Panc1 (cell line): Measurements from ENCODE around the gene THSD8. TPM values are rescaled to one million over a fixed set of nuclear protein-coding genes. Genes with fewer than 3 reads are reported as not detected.

Experiments used
- ATAC-seq: fragments of 200-7000 bp; cut with Tn5 transposase; 2 replicates; pipeline ENCODE4 v1.9.1; 2020; ENCODE audit warnings: mild to moderate bottlenecking, moderate library complexity
- BruUV-seq: library from RNA; stranded (reverse); fragments of 400-500 nt; replicated peaks from 2 replicates; lab custom pipeline; 2021; lab: Mats Ljungman, UMichigan
- CTCF ChIA-PET: fragments of 300-600 bp; sonication (Branson Sonifier 250); formaldehyde crosslinking; loops from one replicate; lab custom pipeline; 2022; ENCODE audit warnings: antibody characterized with exemption; lab: Charles Lee
- POLR2A ChIA-PET: fragments of 300-600 bp; sonication (Branson Sonifier 250); formaldehyde crosslinking; loops from one replicate; lab custom pipeline; 2022; ENCODE audit warnings: antibody characterized with exemption; lab: Charles Lee
- DNase-seq: peaks from one replicate; pipeline ENCODE4 v3.0.0-alpha.2; 2010; ENCODE audit warnings: low read depth, low spot score
- H3K27ac ChIP-seq: 2 replicates; pipeline ENCODE4 v1.5.1; 2011; ENCODE audit warnings: mild to moderate bottlenecking, low read length, inconsistent platforms
- H3K27me3 ChIP-seq: fragments of 200-500 bp; sonication (Bioruptor generic); 2 replicates; pipeline ENCODE4 v1.6.0; 2014; ENCODE audit warnings: low read length, inconsistent platforms; ENCODE audit not compliant: control insufficient read depth, insufficient read depth
- H3K36me3 ChIP-seq: fragments of 200-500 bp; sonication (Bioruptor generic); 2 replicates; pipeline ENCODE4 v1.5.1; 2014; ENCODE audit warnings: inconsistent platforms, mild to moderate bottlenecking, low read length, moderate library complexity; ENCODE audit not compliant: control insufficient read depth, insufficient read depth
- H3K4me1 ChIP-seq: 2 replicates; pipeline ENCODE4 v1.5.1; 2011; ENCODE audit warnings: inconsistent platforms, mild to moderate bottlenecking, low read length, moderate library complexity; ENCODE audit not compliant: control insufficient read depth, insufficient read depth
- H3K4me3 ChIP-seq, 2 experiments: 2 replicates each; pipeline ENCODE4 v1.5.1; 2011 to 2012; ENCODE audit warnings: low read depth in 2 of 2, low read length in 2 of 2, mild to moderate bottlenecking in 2 of 2, inconsistent platforms in 1 of 2, moderate library complexity in 1 of 2
- H3K9me3 ChIP-seq: fragments of 200-500 bp; sonication (Bioruptor generic); 2 replicates; pipeline ENCODE4 v1.5.1; 2014; ENCODE audit warnings: low read depth, mild to moderate bottlenecking, inconsistent platforms, low read length, moderate library complexity; ENCODE audit not compliant: control insufficient read depth, insufficient read depth
- POLR2AphosphoS5 ChIP-seq: IDR thresholded peaks from 2 replicates; pipeline ENCODE4 v1.6.1; 2012; ENCODE audit warnings: mild to moderate bottlenecking, low read depth, low read length, moderate library complexity
- SIN3A ChIP-seq: IDR thresholded peaks from 2 replicates; pipeline ENCODE4 v1.6.1; 2012; ENCODE audit warnings: low read depth, mild to moderate bottlenecking, low read length, moderate library complexity, borderline replicate concordance; ENCODE audit not compliant: insufficient read depth
- TCF7L2 ChIP-seq: IDR thresholded peaks from 2 replicates; pipeline ENCODE4 v1.6.1; 2011; ENCODE audit warnings: mild to moderate bottlenecking, low read depth, low read length, inconsistent platforms
- in situ Hi-C: cut with HindIII; loops from 2 replicates; pipeline ENCODE4 v1.10.0; 2016; ENCODE audit warnings: low sequenced_read_pairs, low pct_unique_long_range_greater_than_20kb
- intact Hi-C: fragments of 100-400 bp; cut with micrococcal nuclease; formaldehyde crosslinking; loops from one replicate; pipeline ENCODE4 v1.10.0; 2022; ENCODE audit not compliant: unreplicated experiment
- total RNA-seq: library from RNA; stranded (reverse); gene quantifications from one replicate; pipeline ENCODE4 v1.2.1, GENCODE V29; 2021; ENCODE audit not compliant: unreplicated experiment
- TF ChIP-seq, protein P1 (sequence below): fragments of 450-650 bp; IDR thresholded peaks from 2 replicates; pipeline ENCODE4 v1.5.1; 2017; ENCODE audit warnings: mild to moderate bottlenecking
- TF ChIP-seq, protein P2 (sequence below), 2 experiments: IDR thresholded peaks; 2 replicates each; pipeline ENCODE4 v1.6.1; 2011 to 2012; ENCODE audit warnings: low read depth in 2 of 2, control low read depth in 1 of 2, low read length in 1 of 2, mild to moderate bottlenecking in 1 of 2, moderate library complexity in 1 of 2; ENCODE audit not compliant: insufficient read depth in 1 of 2

The THSD8 gene
- total RNA-seq, 1 experiment from 2014 or later = 24.8 TPM

DNA sequence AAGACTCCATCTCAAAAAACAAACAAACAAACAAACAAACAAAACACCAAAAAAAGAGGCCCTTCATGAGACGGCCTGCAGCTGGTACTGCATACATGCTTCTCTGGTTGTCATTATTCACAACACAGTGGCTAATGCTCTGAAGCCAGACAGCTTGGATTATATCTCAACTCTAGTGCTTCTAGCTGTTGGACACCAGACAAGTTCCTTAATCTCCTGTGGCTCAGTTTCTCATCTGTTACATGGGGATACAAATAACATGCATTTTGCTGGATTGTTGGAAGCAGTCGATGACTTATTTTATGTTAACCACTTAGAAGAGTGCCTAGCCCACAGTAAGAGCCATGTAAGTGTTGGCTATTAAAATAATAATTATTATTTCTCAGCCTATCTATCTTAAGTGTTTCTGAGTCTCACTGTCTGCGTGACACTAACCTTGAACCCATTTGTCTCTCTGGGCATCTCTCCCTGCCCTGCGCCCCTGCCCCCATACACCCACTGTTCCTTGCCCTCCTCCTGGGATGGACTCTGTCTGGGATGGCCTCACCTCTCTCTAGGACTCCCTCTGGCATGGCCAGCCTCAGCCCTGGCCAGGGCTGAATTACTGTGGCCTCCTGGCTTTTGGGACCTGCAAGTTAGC is 13.7 kb upstream of the THSD8 start:
- ChIA-PET POLR2A (interaction anchor here (0.6 kb wide), 1 partner anchor 12 kb away, joined by 3 read pairs; no protein-coding TSS in a partner anchor), CTCF (interaction anchor here (0.6 to 1.3 kb wide), 2 partner anchors 10 to 14 kb away, joined by 3 to 4 read pairs; no protein-coding TSS in a partner anchor)
- intact Hi-C loops (no loop called here), in situ Hi-C loops (no loop called here)
- no peak for TF ChIP-seq SIN3A
- TF ChIP-seq TCF7L2 = no peak
- TF ChIP-seq, protein P1, sequence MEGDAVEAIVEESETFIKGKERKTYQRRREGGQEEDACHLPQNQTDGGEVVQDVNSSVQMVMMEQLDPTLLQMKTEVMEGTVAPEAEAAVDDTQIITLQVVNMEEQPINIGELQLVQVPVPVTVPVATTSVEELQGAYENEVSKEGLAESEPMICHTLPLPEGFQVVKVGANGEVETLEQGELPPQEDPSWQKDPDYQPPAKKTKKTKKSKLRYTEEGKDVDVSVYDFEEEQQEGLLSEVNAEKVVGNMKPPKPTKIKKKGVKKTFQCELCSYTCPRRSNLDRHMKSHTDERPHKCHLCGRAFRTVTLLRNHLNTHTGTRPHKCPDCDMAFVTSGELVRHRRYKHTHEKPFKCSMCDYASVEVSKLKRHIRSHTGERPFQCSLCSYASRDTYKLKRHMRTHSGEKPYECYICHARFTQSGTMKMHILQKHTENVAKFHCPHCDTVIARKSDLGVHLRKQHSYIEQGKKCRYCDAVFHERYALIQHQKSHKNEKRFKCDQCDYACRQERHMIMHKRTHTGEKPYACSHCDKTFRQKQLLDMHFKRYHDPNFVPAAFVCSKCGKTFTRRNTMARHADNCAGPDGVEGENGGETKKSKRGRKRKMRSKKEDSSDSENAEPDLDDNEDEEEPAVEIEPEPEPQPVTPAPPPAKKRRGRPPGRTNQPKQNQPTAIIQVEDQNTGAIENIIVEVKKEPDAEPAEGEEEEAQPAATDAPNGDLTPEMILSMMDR = no peak
- TF ChIP-seq, protein P2, sequence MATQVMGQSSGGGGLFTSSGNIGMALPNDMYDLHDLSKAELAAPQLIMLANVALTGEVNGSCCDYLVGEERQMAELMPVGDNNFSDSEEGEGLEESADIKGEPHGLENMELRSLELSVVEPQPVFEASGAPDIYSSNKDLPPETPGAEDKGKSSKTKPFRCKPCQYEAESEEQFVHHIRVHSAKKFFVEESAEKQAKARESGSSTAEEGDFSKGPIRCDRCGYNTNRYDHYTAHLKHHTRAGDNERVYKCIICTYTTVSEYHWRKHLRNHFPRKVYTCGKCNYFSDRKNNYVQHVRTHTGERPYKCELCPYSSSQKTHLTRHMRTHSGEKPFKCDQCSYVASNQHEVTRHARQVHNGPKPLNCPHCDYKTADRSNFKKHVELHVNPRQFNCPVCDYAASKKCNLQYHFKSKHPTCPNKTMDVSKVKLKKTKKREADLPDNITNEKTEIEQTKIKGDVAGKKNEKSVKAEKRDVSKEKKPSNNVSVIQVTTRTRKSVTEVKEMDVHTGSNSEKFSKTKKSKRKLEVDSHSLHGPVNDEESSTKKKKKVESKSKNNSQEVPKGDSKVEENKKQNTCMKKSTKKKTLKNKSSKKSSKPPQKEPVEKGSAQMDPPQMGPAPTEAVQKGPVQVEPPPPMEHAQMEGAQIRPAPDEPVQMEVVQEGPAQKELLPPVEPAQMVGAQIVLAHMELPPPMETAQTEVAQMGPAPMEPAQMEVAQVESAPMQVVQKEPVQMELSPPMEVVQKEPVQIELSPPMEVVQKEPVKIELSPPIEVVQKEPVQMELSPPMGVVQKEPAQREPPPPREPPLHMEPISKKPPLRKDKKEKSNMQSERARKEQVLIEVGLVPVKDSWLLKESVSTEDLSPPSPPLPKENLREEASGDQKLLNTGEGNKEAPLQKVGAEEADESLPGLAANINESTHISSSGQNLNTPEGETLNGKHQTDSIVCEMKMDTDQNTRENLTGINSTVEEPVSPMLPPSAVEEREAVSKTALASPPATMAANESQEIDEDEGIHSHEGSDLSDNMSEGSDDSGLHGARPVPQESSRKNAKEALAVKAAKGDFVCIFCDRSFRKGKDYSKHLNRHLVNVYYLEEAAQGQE (IDR thresholded peaks at IDR 0.05; ENCODE audit: insufficient read depth in 1 of 2, low read depth in 2 of 2, low read length in 1 of 2) = no peak
- no peak for TF ChIP-seq POLR2AphosphoS5
- ATAC-seq = no peak
- no peaks in the 10 kb centered on the region for H3K9me3 ChIP-seq
- H3K4me1 ChIP-seq = peaks cover 56% of the 10 kb centered on the region
- no peak overlapping the region; a peak in 1 of 4 replicates for H3K4me3 ChIP-seq
- DNase-seq = no peak
- peaks cover 2% of the 10 kb centered on the region for H3K36me3 ChIP-seq
- H3K27ac ChIP-seq = peak overlapping the region; percentile 99
- H3K27me3 ChIP-seq = no peaks in the 10 kb centered on the region
- BruUV-seq = no TSS peak

DNA sequence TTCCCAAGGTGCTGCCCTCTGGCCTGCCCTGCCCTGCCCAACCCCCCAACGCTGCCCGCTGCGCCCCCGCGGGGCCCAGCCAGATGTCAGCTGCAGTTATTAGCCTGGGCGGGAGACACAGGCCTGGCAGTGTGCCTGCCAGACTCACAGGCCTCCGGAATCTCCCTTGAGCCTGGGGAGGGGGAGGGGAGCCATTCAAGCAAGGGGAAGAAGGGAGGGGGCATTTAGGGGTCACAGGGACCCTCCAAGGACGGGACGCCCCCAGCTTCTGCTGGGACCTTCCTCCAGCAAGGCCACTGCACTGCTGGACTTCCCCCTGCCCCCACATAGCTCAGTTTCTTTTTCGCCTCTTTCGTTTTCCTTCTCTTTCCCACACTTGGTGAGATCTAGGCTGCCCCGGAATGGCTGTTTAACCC is 13.2 kb upstream of the THSD8 start:
- peaks cover 52% of the 10 kb centered on the region for H3K4me1 ChIP-seq
- POLR2A ChIA-PET = interaction anchor here (0.6 kb wide), 2 partner anchors 13 to 1683 kb away, joined by 3 to 10 read pairs; no protein-coding TSS in a partner anchor

More for the DNA sequence above, 13.2 kb upstream of the THSD8 start:
- 0 out of 2 replicates have a peak, but pooled peaks have one; percentile 64 for TF ChIP-seq SIN3A
- TF ChIP-seq, protein P1 = no peak
- TF ChIP-seq POLR2AphosphoS5 = peak; percentile 58; the same call in 1 of the 2 replicates
- TF ChIP-seq, protein P2 (IDR thresholded peaks at IDR 0.05; ENCODE audit: insufficient read depth in 1 of 2, low read depth in 2 of 2, low read length in 1 of 2) = no peak
- TF ChIP-seq TCF7L2 = no peak
- Histone ChIP-seq H3K27me3 (no peaks in the 10 kb centered on the region), H3K4me3 (peak overlapping the region; percentile 51 to 75), H3K9me3 (no peaks in the 10 kb centered on the region), H3K27ac (peak overlapping the region; percentile 99), H3K36me3 (peaks cover 2% of the 10 kb centered on the region)
- CTCF ChIA-PET = interaction anchor here (0.9 to 1.1 kb wide), 2 partner anchors 11 to 15 kb away, joined by 3 to 4 read pairs; no protein-coding TSS in a partner anchor
- BruUV-seq = TSS peak; percentile 83
- in situ Hi-C loops (no loop called here), intact Hi-C loops (no loop called here)
- DNase-seq (no peak), ATAC-seq (no peak)
